ENCODE results near the gene ZMYND12.
A peak's percentile ranks its signal among the peaks of the same experiment; 100 is the strongest.

ZMYND12 gene

DNA sequence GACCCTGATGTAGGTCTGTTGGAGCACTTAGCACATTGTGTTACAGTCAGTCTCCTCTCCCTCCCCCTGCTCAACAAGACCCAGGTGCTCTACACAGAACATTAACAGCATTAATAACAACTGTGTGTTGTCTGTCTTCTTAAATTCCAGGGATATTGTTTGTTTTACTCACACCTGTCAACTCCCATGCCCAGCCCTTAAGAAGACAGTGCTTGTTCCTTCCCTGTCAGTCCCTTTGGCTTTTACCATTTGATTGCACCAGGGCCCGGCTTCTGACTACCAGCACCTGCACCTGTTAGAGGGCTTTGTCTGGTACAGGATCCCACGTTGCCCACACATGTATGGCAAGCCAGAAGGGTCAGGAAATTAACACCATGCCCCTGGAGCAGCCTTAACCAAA is 63.6 kb downstream of the ZMYND12 start:
- no peak for DNase-seq (ENCODE audit: low read depth)

- no peak for DNase-seq (ENCODE audit: low read depth)
Observed at GRCh38 chr1:42386051-42386450, 69.8 kb downstream of the ZMYND12 start.

DNA sequence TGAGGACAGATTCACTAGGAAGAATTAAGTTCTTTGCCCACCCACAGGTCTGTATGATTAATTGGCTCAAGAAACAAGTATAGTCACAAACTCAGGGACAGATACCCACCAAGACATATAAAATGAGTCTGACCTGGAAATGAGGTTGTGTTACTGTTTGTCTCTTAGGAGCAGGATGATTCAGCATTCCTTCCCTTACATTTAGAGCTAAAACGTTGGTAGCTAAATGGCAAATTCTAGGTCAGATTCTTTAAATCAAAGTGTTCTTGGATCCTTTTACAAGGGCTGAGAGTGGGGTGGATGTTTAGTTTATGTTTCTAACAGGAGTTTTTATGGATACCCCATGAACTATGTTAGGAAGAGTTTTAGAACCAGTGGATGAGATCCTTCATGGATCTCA is 70.5 kb downstream of the ZMYND12 start:
- DNase-seq (ENCODE audit: low read depth): no peak

DNA sequence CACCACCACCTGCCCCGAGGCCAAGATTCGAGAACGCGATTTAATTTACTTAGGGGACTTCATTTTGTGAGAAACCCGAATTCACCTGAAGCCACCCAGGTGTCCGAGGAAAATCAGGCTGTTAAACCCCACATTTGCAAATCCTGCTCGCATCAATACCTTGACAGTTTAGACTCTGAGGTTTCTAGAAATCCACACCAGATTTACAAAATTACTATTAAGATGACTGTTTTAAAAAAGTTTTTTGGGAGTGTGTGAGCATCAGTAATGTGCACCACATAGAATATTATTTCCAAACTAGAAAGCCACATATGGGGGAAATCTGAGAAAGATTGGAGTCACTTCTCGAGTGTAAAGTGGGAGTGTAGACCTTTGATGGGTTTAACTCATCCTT is 74.5 kb downstream of the ZMYND12 start:
- DNase-seq (ENCODE audit: low read depth): no peak

DNA sequence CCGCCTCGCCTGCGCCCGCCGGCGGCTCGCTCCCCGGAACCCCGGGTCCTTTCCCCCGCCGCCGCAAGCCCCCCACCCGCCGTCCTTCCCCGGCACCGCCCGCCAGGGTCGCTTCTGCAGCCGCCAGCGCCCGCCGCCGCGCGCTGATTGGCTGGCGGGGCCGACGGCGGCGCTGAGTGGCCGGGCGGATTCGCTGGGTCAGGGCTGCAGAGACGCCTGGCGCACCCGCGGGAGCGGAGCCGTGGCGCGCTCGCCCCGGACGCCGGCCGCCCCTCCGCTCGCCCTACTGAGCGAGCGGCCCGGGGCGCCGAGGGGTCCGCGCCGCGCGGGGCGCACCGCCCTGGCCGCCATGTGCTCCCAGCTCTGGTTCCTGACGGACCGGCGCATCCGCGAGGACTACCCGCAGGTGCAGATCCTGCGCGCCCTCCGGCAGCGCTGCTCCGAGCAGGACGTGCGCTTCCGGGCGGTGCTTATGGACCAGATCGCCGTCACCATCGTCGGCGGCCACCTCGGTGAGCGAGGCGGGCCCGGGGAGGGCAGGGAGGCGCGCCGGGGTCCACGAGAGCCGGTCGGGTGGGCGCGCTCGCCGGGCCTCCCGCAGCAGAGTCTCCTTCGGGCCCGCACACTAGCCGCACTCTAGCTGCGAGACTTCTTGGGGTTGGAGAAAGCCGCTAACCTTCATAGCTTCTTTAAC is 75.1 kb downstream of the ZMYND12 start, which contains the start of gene RIMKLA:
Gene RIMKLA, plus strand, starts transcription at position 207 of the 694 bp plus-strand sequence. Its CDS starts 143 bp downstream, at position 350.
- DNase-seq (ENCODE audit: low read depth): peak; percentile 12
